Measurements from ENCODE around the gene DDX23.

DNA sequence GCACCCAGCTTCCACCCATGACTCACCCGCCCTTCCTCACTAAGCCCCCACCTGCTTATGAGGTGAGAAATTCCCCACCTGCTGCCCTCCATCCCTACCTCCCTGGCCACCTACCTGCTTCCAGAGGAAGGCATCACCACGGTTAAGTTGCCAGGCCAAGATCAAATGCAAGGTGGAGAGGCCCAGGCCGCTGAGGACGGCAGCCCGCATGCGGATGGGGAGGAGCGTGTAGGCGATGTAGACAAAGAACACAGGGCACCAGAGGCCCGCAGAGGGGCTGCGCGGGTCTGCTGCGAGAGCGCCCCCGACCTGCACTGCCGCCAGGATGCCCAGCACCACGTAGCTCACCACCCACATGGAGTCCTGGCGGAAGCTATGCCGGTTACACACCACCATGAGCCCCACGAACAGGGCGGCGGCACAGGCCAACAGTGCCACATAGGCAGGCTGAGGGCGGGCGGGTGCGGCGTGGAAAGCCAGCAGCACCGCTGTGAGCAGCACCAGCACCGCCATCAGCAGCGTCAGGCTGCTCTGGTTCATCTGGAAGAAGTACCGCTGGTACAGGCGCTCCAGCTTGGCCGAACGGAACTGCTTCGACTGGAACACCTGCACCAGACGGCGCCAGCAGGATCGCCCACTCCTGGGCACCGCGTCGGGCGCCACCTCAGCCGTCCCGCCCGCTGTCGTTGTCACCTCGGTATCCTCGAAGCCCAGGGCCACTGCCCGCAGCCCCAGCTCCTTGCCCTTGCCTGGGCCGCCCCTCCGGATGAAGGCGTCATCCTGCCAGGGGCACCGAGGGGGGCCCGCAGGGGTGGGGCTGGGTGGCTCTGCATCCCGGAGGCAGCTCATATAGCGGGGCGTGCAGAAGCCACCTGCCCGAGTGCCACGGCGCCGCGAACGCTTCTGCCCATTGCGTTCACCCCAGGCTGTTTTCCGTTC is 69.2 kb downstream of the DDX23 start:
- TF ChIP-seq CTCF (IDR thresholded peaks at IDR 0.05) (no peak), POLR2A (IDR thresholded peaks at IDR 0.05) (no peak)

All from Peyer's patch (tissue), 4 donors.